ENCODE measurements around the gene LCN10. TPM values are rescaled to one million over a fixed set of nuclear protein-coding genes. Genes with fewer than 3 reads are reported as not detected.

LCN10 gene
- total RNA-seq, 1 experiment from 2014 or later = not detected

GRCh38 chr9:136714096-136714892 lies 28.4 kb downstream of the LCN10 start:
- DNase-seq (ENCODE audit: low read depth, low spot score) (no peak), ATAC-seq (no peak)
- H3K27ac ChIP-seq (ENCODE audit: low read length) = no peak overlapping the region
- no peaks in the 10 kb centered on the region for H3K27me3 ChIP-seq (ENCODE audit: control insufficient read depth, insufficient read depth, low read length)
- ChIA-PET CTCF (interaction anchor here (0.6 kb wide), 1 partner anchor 11 kb away, joined by 3 read pairs; no protein-coding TSS in a partner anchor), POLR2A (no interaction called here)
- in situ Hi-C loops (cut with HindIII; ENCODE audit: low pct_unique_long_range_greater_than_20kb, low sequenced_read_pairs) = no loop called here
- H3K36me3 ChIP-seq (ENCODE audit: control insufficient read depth, insufficient read depth, low read length) = no peaks in the 10 kb centered on the region
- H3K9me3 ChIP-seq (ENCODE audit: control insufficient read depth, insufficient read depth, low read depth, low read length) = no peaks in the 10 kb centered on the region
- intact Hi-C loops (cut with micrococcal nuclease; ENCODE audit: unreplicated experiment) = no loop called here
- no TSS peak for BruUV-seq (replicated peaks)
- peaks cover 7% of the 10 kb centered on the region for H3K4me1 ChIP-seq (ENCODE audit: control insufficient read depth, insufficient read depth, low read length)
- TF ChIP-seq CTCF (IDR thresholded peaks at IDR 0.05) (no peak), TCF7L2 (IDR thresholded peaks at IDR 0.05; ENCODE audit: low read depth, low read length) (no peak), POLR2AphosphoS5 (IDR thresholded peaks at IDR 0.05; ENCODE audit: low read depth, low read length) (no peak), SIN3A (IDR thresholded peaks at IDR 0.05; ENCODE audit: borderline replicate concordance, insufficient read depth, low read depth, low read length) (no peak), REST (IDR thresholded peaks at IDR 0.05; ENCODE audit: insufficient read depth in 1 of 2, low read depth in 2 of 2, low read length in 1 of 2) (no peak)
- no peak overlapping the region for H3K4me3 ChIP-seq (ENCODE audit: low read depth in 2 of 2, low read length in 2 of 2)

GRCh38 chr9:136713550-136713949 lies 29.2 kb downstream of the LCN10 start:
- POLR2A ChIA-PET = interaction anchor here (0.7 kb wide), 1 partner anchor 14 kb away, joined by 3 read pairs; no protein-coding TSS in a partner anchor
- in situ Hi-C loops (cut with HindIII; ENCODE audit: low pct_unique_long_range_greater_than_20kb, low sequenced_read_pairs) = no loop called here

More at GRCh38 chr9:136713550-136713949, 29.2 kb downstream of the LCN10 start:
- CTCF ChIA-PET = interaction anchor here (0.6 kb wide), 1 partner anchor 10 kb away, joined by 3 read pairs; no protein-coding TSS in a partner anchor
- ATAC-seq = no peak
- no TSS peak for BruUV-seq (replicated peaks)
- H3K4me1 ChIP-seq (ENCODE audit: control insufficient read depth, insufficient read depth, low read length) = peaks cover 6% of the 10 kb centered on the region
- H3K36me3 ChIP-seq (ENCODE audit: control insufficient read depth, insufficient read depth, low read length) = no peaks in the 10 kb centered on the region
- no peak overlapping the region for H3K27ac ChIP-seq (ENCODE audit: low read length)
- intact Hi-C loops (cut with micrococcal nuclease; ENCODE audit: unreplicated experiment) = no loop called here
- TF ChIP-seq CTCF (IDR thresholded peaks at IDR 0.05) (no peak), REST (IDR thresholded peaks at IDR 0.05; ENCODE audit: insufficient read depth in 1 of 2, low read depth in 2 of 2, low read length in 1 of 2) (no peak), POLR2AphosphoS5 (IDR thresholded peaks at IDR 0.05; ENCODE audit: low read depth, low read length) (no peak)
- H3K9me3 ChIP-seq (ENCODE audit: control insufficient read depth, insufficient read depth, low read depth, low read length) = no peaks in the 10 kb centered on the region
- H3K4me3 ChIP-seq (ENCODE audit: low read depth in 2 of 2, low read length in 2 of 2) = peak overlapping the region; percentile 39 to 47
- DNase-seq (ENCODE audit: low read depth, low spot score) = no peak
- no peaks in the 10 kb centered on the region for H3K27me3 ChIP-seq (ENCODE audit: control insufficient read depth, insufficient read depth, low read length)
